C4-2B (cell line): Measurements from ENCODE around the gene CORO2B.

ENCODE experiments used
- H3K27ac ChIP-seq: fragments of 450-650 bp; 2 replicates; pipeline ENCODE4 v1.5.1; 2017
- CTCF ChIP-seq: fragments of 450-650 bp; conservative IDR thresholded peaks from 2 replicates; pipeline ENCODE4 v1.5.1; 2017; ENCODE audit warnings: mild to moderate bottlenecking
- ZFX ChIP-seq: fragments of 450-650 bp; IDR thresholded peaks from 2 replicates; pipeline ENCODE4 v1.6.1; 2017

The CORO2B gene

GRCh38 chr15:68776477-68777270 lies 197.9 kb downstream of the CORO2B start:
- TF ChIP-seq CTCF (no peak), ZFX (no peak)
- no peak overlapping the region for H3K27ac ChIP-seq
